ENCODE data around the gene NLRP8. TPM values are rescaled to one million over a fixed set of nuclear protein-coding genes. Genes with fewer than 3 reads are reported as not detected.
A peak's percentile ranks its signal among the peaks of the same experiment; 100 is the strongest.

The NLRP8 gene
- total and polyA plus RNA-seq, 10 of the 15 experiments (the other 5 are each of a cell fraction or from before 2014, with no cell fraction given) = 0.04 TPM; not detected in 9

- SMC1A ChIA-PET (ENCODE audit: uncharacterized antibody, unreplicated experiment) = interaction anchor here (1.2 kb wide), 1 partner anchor 420 kb away, joined by 3 read pairs; no protein-coding TSS in a partner anchor
- H3K27me3 ChIP-seq (replicated peaks in 1 of 2; ENCODE audit: control insufficient read depth in 2 of 2, insufficient read depth in 2 of 2, low read length in 1 of 2) = no peaks in the 10 kb centered on the region
- TF ChIP-seq NR2F1 (conservative IDR thresholded peaks at IDR 0.05) (no peak), BHLHE40 (IDR thresholded peaks at IDR 0.05; ENCODE audit: borderline replicate concordance in 1 of 2, low read depth in 2 of 2, low read length in 1 of 2) (no peak), CTCF (IDR thresholded peaks at IDR 0.05 in 2 of 3, conservative IDR thresholded peaks at IDR 0.05 in 1 of 3; ENCODE audit: control insufficient read depth in 2 of 3, extremely low read depth in 1 of 3, insufficient read depth in 1 of 3, low read depth in 3 of 3, low read length in 3 of 3) (peak; percentile 12 to 56 (median 34); a peak in 5 of 6 replicates), HCFC1 (IDR thresholded peaks at IDR 0.05; ENCODE audit: low read length) (no peak), USF2 (IDR thresholded peaks at IDR 0.05; ENCODE audit: borderline replicate concordance, low read depth, low read length) (no peak), NBN (IDR thresholded peaks at IDR 0.05) (no peak), SRF (IDR thresholded peaks at IDR 0.05; ENCODE audit: low read depth in 2 of 2, low read length in 2 of 2) (no peak), RCOR1 (conservative IDR thresholded peaks at IDR 0.05; ENCODE audit: low read depth, low read length) (no peak)
- DNase-seq (ENCODE audit: low read depth, low spot score) = no peak
- no peaks in the 10 kb centered on the region; the same call in 2 of the 3 replicates for H3K9me3 ChIP-seq (replicated peaks; ENCODE audit: control insufficient read depth, insufficient read depth, low read length)
- H3K4me3 ChIP-seq = no peak overlapping the region
- H3K27ac ChIP-seq (ENCODE audit: control insufficient read depth, insufficient read depth) = no peak overlapping the region
- in situ Hi-C loops (cut with MboI) (no loop called here), intact Hi-C loops (cut with micrococcal nuclease; ENCODE audit: unreplicated experiment) (no loop called here)
- RAD21 ChIA-PET (ENCODE audit: unreplicated experiment) = no interaction called here
- no peaks in the 10 kb centered on the region for H3K36me3 ChIP-seq (ENCODE audit: control insufficient read depth in 2 of 2, insufficient read depth in 2 of 2, low read length in 1 of 2)
- ATAC-seq = no peak
- H3K79me2 ChIP-seq (ENCODE audit: control insufficient read depth, insufficient read depth, low read length) = no peaks in the 10 kb centered on the region
- WGBS (ENCODE audit: insufficient coverage, insufficient replicate concordance, low lambda C conversion rate, missing lambda C conversion rate) = 30% methylated on average over 9 of the region's 9 CpGs
- H3K9ac ChIP-seq (ENCODE audit: control insufficient read depth, insufficient read depth, low read length) = no peak overlapping the region
- no TSS peak for BruUV-seq (replicated peaks)
- FAIRE-seq = no peak
- H3K4me2 ChIP-seq (ENCODE audit: control insufficient read depth, insufficient read depth) = no peak overlapping the region
- H4K20me1 ChIP-seq (ENCODE audit: control insufficient read depth, insufficient read depth) = no peaks in the 10 kb centered on the region
- H3K4me1 ChIP-seq (ENCODE audit: control insufficient read depth, insufficient read depth, low read length) = no peaks in the 10 kb centered on the region
- H2AFZ ChIP-seq (ENCODE audit: control insufficient read depth, low read depth, low read length) = no peak overlapping the region
- CTCF ChIA-PET = interaction anchor here (0.7 to 1.2 kb wide), 4 partner anchors 9 to 420 kb away, joined by 3 to 5 read pairs (median 4); no protein-coding TSS in a partner anchor
- POLR2A ChIA-PET = no interaction called here
Measured at GRCh38 chr19:55913643-55914268, 33.9 kb upstream of the NLRP8 start.
